Cerebellar cortex (tissue), 1 donor: ENCODE measurements around the gene ADGRG4.
"Not testable (repeated sequence)": the region's sequence is repeated elsewhere in the genome, so short reads cannot be mapped to it uniquely, and the experiment has no call there.

ENCODE experiments used
- DNase-seq: peaks from one replicate; pipeline ENCODE4 v3.0.0-alpha.2; 2015; ENCODE audit warnings: low spot score

The ADGRG4 gene

GRCh38 chrX:136387951-136388502, 87.3 kb downstream of the ADGRG4 start:
- DNase-seq = no peak

- DNase-seq = no peak
Measured at GRCh38 chrX:136390921-136391320, 90.2 kb downstream of the ADGRG4 start.

GRCh38 chrX:136395271-136395670, 94.5 kb downstream of the ADGRG4 start:
- DNase-seq = no peak

GRCh38 chrX:136397001-136397400, 96.2 kb downstream of the ADGRG4 start:
- no peak for DNase-seq

GRCh38 chrX:136405126-136405525, 104.4 kb downstream of the ADGRG4 start:
- no peak for DNase-seq

GRCh38 chrX:136417806-136418205, 117.0 kb downstream of the ADGRG4 start:
- no peak for DNase-seq

- no peak for DNase-seq
Measured at GRCh38 chrX:136421338-136421737, 120.6 kb downstream of the ADGRG4 start.

GRCh38 chrX:136423724-136424123, 123.0 kb downstream of the ADGRG4 start:
- DNase-seq = no peak

GRCh38 chrX:136425996-136426395, 125.2 kb downstream of the ADGRG4 start:
- DNase-seq = no peak

- DNase-seq = no peak
Measured at GRCh38 chrX:136431625-136432024, 130.9 kb downstream of the ADGRG4 start.

- DNase-seq = no peak
Measured at GRCh38 chrX:136437774-136438173, 137.0 kb downstream of the ADGRG4 start.

GRCh38 chrX:136438192-136438591, 137.4 kb downstream of the ADGRG4 start:
- no peak for DNase-seq

GRCh38 chrX:136445674-136446073, 144.9 kb downstream of the ADGRG4 start:
- DNase-seq = not testable (repeated sequence)

- DNase-seq = no peak
Measured at GRCh38 chrX:136446208-136446607, 145.4 kb downstream of the ADGRG4 start.

- no peak for DNase-seq
Measured at GRCh38 chrX:136447308-136447707, 146.5 kb downstream of the ADGRG4 start.

GRCh38 chrX:136447968-136448367, 147.2 kb downstream of the ADGRG4 start:
- DNase-seq = no peak

GRCh38 chrX:136450050-136450830, 149.5 kb downstream of the ADGRG4 start:
- no peak for DNase-seq

GRCh38 chrX:136452614-136453013, 151.9 kb downstream of the ADGRG4 start:
- no peak for DNase-seq

GRCh38 chrX:136453114-136453513, 152.4 kb downstream of the ADGRG4 start:
- no peak for DNase-seq

GRCh38 chrX:136453771-136454170, 153.0 kb downstream of the ADGRG4 start:
- no peak for DNase-seq

- no peak for DNase-seq
Measured at GRCh38 chrX:136456133-136456532, 155.4 kb downstream of the ADGRG4 start.

- DNase-seq = no peak
Measured at GRCh38 chrX:136457303-136457917, 156.6 kb downstream of the ADGRG4 start.

GRCh38 chrX:136464589-136464988, 163.8 kb downstream of the ADGRG4 start:
- DNase-seq = no peak
